Measurements from ENCODE around the gene ABHD16A.

DNA sequence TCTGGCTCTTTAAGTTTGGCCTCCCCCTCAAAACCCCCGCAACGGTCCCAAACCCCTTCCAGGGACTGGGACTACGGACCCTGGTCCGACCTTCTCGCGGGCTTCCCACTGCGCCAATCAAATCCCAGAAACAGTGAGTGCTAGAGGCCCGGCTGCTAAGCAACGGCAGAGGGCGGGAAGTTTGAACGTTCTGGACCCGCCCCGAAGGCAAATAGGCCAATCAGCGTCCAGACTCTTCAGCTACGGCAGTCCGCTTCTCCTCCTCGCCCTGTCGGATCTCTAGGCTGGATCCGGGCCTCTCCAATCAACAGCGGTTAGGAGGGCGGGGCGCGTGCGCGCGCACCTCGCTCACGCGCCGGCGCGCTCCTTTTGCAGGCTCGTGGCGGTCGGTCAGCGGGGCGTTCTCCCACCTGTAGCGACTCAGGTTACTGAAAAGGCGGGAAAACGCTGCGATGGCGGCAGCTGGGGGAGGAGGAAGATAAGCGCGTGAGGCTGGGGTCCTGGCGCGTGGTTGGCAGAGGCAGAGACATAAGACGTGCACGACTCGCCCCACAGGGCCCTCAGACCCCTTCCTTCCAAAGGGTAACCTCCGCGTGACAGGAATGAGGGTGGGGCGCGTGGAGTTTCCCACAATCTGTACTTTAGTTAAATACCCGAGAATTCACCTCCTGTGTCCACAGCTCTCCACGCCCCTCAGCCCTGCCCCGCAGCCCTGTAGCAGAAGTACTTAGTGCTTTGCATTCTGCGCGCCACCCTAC lies 36.7 kb upstream of the ABHD16A start, which contains the start of gene MSH5:
- TF ChIP-seq SUZ12 (IDR thresholded peaks at IDR 0.05; ENCODE audit: extremely low read depth, insufficient read depth, insufficient read length) (no peak), YY1 (IDR thresholded peaks at IDR 0.05; ENCODE audit: insufficient read depth, insufficient read length) (no peak)

Data from NT2/D1 (cell line).